WTC11 (cell line): ENCODE measurements around the gene LLGL1.

Source experiments
- AFF4 ChIP-seq: sonication (generic); formaldehyde crosslinking; IDR thresholded peaks from 2 replicates; pipeline ENCODE4 v1.8.1; 2023; ENCODE audit warnings: mild to moderate bottlenecking, missing genetic modification reagents, borderline replicate concordance
- CBFB ChIP-seq: sonication (generic); formaldehyde crosslinking; IDR thresholded peaks from 2 replicates; pipeline ENCODE4 v1.8.1; 2022; ENCODE audit warnings: mild to moderate bottlenecking, low read depth, missing genetic modification reagents
- CTCF ChIP-seq: fragments of 200-600 bp; IDR thresholded peaks from 2 replicates; pipeline ENCODE4 v1.8.0; 2022; ENCODE audit warnings: antibody characterized with exemption
- ESRRA ChIP-seq: sonication (generic); formaldehyde crosslinking; IDR thresholded peaks from 2 replicates; pipeline ENCODE4 v1.8.1; 2022; ENCODE audit warnings: mild to moderate bottlenecking, missing genetic modification reagents, borderline replicate concordance
- MLX ChIP-seq: sonication (generic); formaldehyde crosslinking; IDR thresholded peaks from 2 replicates; pipeline ENCODE4 v1.8.1; 2023; ENCODE audit warnings: mild to moderate bottlenecking, missing genetic modification reagents, moderate library complexity
- TEAD4 ChIP-seq: sonication (generic); formaldehyde crosslinking; IDR thresholded peaks from 2 replicates; pipeline ENCODE4 v1.8.0; 2022; ENCODE audit warnings: mild to moderate bottlenecking, missing genetic modification reagents
- ZNF423 ChIP-seq: fragments of 250-450 bp; sonication (Bioruptor Pico); IDR thresholded peaks from 2 replicates; pipeline ENCODE4 v2.1.2; 2022; ENCODE audit warnings: mild to moderate bottlenecking, moderate library complexity
- TF ChIP-seq, protein P1 (sequence below): sonication (generic); formaldehyde crosslinking; IDR thresholded peaks from 2 replicates; pipeline ENCODE4 v1.8.0; 2022; ENCODE audit warnings: mild to moderate bottlenecking, missing genetic modification reagents
- TF ChIP-seq, protein P2 (sequence below): sonication (generic); formaldehyde crosslinking; IDR thresholded peaks from 2 replicates; pipeline ENCODE4 v1.8.1; 2022; ENCODE audit warnings: low read depth, missing genetic modification reagents, borderline replicate concordance
- TF ChIP-seq, protein P3 (sequence below): sonication (generic); formaldehyde crosslinking; IDR thresholded peaks from 2 replicates; pipeline ENCODE4 v1.8.0; 2022; ENCODE audit warnings: missing genetic modification reagents

DNA sequence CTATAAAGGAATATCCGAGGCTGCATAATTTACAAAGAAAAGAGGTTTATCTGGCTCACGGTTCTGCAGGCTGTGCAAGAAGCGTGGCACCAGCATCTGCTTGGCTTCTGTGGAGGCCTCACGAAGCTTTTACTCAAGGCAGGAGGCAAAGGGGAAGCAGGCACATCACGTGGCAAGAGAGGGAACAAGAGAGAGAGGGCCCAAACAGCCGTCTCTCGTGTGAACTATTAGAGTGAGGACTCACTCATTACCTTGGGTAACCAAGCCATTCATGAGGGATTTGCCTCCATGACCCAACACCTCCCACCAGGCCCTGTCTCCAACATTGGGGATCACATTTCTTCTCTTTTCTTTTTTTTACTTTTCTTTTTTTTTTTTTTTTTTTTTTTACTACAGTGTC lies 49.3 kb upstream of the LLGL1 start:
- TF ChIP-seq CTCF: no peak
- TF ChIP-seq ESRRA (CRISPR knock-in tag): no peak
- no peak for TF ChIP-seq TEAD4
- TF ChIP-seq, protein P1, sequence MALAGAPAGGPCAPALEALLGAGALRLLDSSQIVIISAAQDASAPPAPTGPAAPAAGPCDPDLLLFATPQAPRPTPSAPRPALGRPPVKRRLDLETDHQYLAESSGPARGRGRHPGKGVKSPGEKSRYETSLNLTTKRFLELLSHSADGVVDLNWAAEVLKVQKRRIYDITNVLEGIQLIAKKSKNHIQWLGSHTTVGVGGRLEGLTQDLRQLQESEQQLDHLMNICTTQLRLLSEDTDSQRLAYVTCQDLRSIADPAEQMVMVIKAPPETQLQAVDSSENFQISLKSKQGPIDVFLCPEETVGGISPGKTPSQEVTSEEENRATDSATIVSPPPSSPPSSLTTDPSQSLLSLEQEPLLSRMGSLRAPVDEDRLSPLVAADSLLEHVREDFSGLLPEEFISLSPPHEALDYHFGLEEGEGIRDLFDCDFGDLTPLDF: no peak
- TF ChIP-seq MLX (CRISPR knock-in tag): no peak
- no peak for TF ChIP-seq ZNF423
- TF ChIP-seq, protein P2, sequence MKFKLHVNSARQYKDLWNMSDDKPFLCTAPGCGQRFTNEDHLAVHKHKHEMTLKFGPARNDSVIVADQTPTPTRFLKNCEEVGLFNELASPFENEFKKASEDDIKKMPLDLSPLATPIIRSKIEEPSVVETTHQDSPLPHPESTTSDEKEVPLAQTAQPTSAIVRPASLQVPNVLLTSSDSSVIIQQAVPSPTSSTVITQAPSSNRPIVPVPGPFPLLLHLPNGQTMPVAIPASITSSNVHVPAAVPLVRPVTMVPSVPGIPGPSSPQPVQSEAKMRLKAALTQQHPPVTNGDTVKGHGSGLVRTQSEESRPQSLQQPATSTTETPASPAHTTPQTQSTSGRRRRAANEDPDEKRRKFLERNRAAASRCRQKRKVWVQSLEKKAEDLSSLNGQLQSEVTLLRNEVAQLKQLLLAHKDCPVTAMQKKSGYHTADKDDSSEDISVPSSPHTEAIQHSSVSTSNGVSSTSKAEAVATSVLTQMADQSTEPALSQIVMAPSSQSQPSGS (CRISPR knock-in tag): no peak
- no peak for TF ChIP-seq AFF4 (CRISPR knock-in tag)
- TF ChIP-seq, protein P3, sequence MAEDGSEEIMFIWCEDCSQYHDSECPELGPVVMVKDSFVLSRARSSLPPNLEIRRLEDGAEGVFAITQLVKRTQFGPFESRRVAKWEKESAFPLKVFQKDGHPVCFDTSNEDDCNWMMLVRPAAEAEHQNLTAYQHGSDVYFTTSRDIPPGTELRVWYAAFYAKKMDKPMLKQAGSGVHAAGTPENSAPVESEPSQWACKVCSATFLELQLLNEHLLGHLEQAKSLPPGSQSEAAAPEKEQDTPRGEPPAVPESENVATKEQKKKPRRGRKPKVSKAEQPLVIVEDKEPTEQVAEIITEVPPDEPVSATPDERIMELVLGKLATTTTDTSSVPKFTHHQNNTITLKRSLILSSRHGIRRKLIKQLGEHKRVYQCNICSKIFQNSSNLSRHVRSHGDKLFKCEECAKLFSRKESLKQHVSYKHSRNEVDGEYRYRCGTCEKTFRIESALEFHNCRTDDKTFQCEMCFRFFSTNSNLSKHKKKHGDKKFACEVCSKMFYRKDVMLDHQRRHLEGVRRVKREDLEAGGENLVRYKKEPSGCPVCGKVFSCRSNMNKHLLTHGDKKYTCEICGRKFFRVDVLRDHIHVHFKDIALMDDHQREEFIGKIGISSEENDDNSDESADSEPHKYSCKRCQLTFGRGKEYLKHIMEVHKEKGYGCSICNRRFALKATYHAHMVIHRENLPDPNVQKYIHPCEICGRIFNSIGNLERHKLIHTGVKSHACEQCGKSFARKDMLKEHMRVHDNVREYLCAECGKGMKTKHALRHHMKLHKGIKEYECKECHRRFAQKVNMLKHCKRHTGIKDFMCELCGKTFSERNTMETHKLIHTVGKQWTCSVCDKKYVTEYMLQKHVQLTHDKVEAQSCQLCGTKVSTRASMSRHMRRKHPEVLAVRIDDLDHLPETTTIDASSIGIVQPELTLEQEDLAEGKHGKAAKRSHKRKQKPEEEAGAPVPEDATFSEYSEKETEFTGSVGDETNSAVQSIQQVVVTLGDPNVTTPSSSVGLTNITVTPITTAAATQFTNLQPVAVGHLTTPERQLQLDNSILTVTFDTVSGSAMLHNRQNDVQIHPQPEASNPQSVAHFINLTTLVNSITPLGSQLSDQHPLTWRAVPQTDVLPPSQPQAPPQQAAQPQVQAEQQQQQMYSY (CRISPR knock-in tag): no peak
- no peak for TF ChIP-seq CBFB (CRISPR knock-in tag)
